Pancreas (tissue), 10 donors: ENCODE data around the gene BRCA2. TPM values are rescaled to one million over a fixed set of nuclear protein-coding genes. Genes with fewer than 3 reads are reported as not detected.

Experiments
- ATAC-seq, 4 donors: fragments of 200-7000 bp; cut with Tn5 transposase; one replicate each; pipeline versions ENCODE4 v1.8.0 to v1.9.1; 2020; ENCODE audit warnings: mild to moderate bottlenecking in 4 of 4, moderate library complexity in 4 of 4
- DNase-seq, 6 donors: peaks; one replicate each; pipeline ENCODE4 v3.0.0-alpha.2; 2020
- FAIRE-seq: peaks from 2 replicates; lab custom pipeline; 2012; peaks lifted over from hg19 to GRCh38; lab: Jason Lieb, UNC
- H3K27ac ChIP-seq, 4 donors: fragments of 200-600 bp; sonication (generic); 1 replicate in 3 of 4; 2 replicates in 1 of 4; pipeline versions ENCODE4 v1.5.0 to v1.8.0; 2020
- H3K27me3 ChIP-seq, 4 donors: fragments of 200-600 bp; one replicate each; pipeline ENCODE4 v1.8.0; 2021
- H3K36me3 ChIP-seq, 3 donors: fragments of 200-600 bp; sonication (generic) in 1 of 3; one replicate each; pipeline versions ENCODE4 v1.5.0 to v1.8.0; 2020 to 2021
- H3K4me1 ChIP-seq, 3 donors: fragments of 200-600 bp; one replicate each; pipeline ENCODE4 v1.8.0; 2021
- H3K4me3 ChIP-seq, 4 donors: fragments of 200-600 bp; sonication (generic) in 2 of 4; one replicate each; pipeline versions ENCODE4 v1.5.0 to v1.8.0; 2020 to 2021
- H3K9me3 ChIP-seq, 4 donors: fragments of 200-600 bp; one replicate each; pipeline ENCODE4 v1.8.0; 2021
- WGBS, 2 donors: extraction: QIAGEN DNeasy Blood & Tissue Kit; methylation state at CpG; one replicate each; pipeline ENCODE4 v1.1.7; 2013; 5-methylcytosine and 5-hydroxymethylcytosine counted together
- intact Hi-C, 3 donors: fragments of 100-400 bp; cut with DNase I; formaldehyde crosslinking; loops; one replicate each; pipeline versions ENCODE4 v1.11.1 to v1.14.2; 2022
- polyA plus RNA-seq, 2 donors: library from polyadenylated mRNA; stranded (reverse); fragments of 200-250 nt; gene quantifications; one replicate each; pipeline ENCODE4 v1.2.3, GENCODE V29; 2013
- total RNA-seq, 6 donors: library from RNA; stranded (reverse); fragmentation: NEBNext Ultra II Directional in 4 of 6; extraction: Animal tissue kit (Norgen Biotek cat#: 25700) in 4 of 6; gene quantifications; one replicate each; pipeline versions ENCODE4 v1.2.1 to v1.2.4, GENCODE V29; 2021 to 2023
- TF ChIP-seq, protein P1 (sequence below), 4 donors: fragments of 200-600 bp; sonication (generic) in 3 of 4; IDR thresholded peaks; one replicate each; pipeline versions ENCODE4 v1.5.0 to v1.8.0; 2021; ENCODE audit warnings: antibody characterized with exemption in 4 of 4
- donor health status: healthy with polysubstance abuse.
- donor health status: DM: no; HTN: no; CAD: no; lungs with moderate emphysema.
- donor health status: DM: no; HTN: no; CAD: no.
- donor health status: control.
- donor health status: control.
- donor health status: Bipolar disorder and iron deficiency.
- donor health status: DM: yes; HTN: yes; CAD: no.
- donor health status: DM: no; HTN: no; CAD: no.
- donor health status: DM: no; HTN: no; CAD: no.
- donor health status: DM: yes; HTN: yes; CAD: no.

The BRCA2 gene
- total and polyA plus RNA-seq, 8 donors = 0.07 to 1.4 (median 0.76) TPM

DNA sequence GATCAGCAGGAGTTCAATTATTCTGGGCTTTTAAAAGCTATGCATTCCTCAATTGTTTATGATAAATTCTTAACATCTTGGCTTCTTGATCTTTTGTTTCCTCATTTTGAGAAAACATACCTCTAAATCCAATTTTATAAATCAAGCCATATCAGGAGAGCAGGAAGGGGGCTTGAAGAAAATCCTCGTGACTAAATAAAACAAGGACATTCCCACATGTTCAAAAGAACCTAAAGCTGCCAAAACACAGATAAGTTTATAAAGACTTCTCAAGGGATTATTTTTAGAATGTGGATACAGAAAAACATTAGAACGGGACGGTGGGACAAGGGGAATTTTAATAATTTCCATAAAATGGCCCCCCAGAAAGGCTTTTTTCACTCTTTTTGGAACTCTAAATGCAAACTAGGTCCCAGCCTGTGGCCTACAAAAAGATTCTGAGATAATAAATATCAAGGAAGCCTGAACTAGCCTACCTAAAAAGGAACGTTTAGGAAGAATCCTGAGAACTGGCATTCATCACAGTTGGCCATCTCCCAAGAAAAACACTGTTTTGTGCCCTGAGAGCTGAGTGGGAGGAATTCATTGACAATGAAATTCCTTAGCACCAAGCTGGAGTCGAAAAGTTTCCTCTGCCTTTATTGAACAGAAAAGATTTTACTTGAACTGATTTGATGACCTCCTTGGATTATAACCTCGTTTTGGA is 30.2 kb upstream of the BRCA2 start:
- no peaks in the 10 kb centered on the region for H3K27me3 ChIP-seq
- TF ChIP-seq, protein P1, sequence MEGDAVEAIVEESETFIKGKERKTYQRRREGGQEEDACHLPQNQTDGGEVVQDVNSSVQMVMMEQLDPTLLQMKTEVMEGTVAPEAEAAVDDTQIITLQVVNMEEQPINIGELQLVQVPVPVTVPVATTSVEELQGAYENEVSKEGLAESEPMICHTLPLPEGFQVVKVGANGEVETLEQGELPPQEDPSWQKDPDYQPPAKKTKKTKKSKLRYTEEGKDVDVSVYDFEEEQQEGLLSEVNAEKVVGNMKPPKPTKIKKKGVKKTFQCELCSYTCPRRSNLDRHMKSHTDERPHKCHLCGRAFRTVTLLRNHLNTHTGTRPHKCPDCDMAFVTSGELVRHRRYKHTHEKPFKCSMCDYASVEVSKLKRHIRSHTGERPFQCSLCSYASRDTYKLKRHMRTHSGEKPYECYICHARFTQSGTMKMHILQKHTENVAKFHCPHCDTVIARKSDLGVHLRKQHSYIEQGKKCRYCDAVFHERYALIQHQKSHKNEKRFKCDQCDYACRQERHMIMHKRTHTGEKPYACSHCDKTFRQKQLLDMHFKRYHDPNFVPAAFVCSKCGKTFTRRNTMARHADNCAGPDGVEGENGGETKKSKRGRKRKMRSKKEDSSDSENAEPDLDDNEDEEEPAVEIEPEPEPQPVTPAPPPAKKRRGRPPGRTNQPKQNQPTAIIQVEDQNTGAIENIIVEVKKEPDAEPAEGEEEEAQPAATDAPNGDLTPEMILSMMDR (IDR thresholded peaks at IDR 0.05) = no peak
- intact Hi-C loops = no loop called here
- peaks cover 0 to 6% (median 0%) of the 10 kb centered on the region in 3 donors for H3K4me1 ChIP-seq
- ATAC-seq = peak in 3 of 4 donors; percentile 55 to 75 (median 64)
- H3K4me3 ChIP-seq = no peak overlapping the region
- peaks cover 0 to 6% (median 0%) of the 10 kb centered on the region in 3 donors for H3K36me3 ChIP-seq
- H3K9me3 ChIP-seq = no peaks in the 10 kb centered on the region
- WGBS, 2 donors = 21 to 24% methylated on average over 6 of the region's 6 CpGs
- no peak for FAIRE-seq
- peak overlapping the region in 2 of 4 donors; percentile 20 to 31 for H3K27ac ChIP-seq
- DNase-seq = peak in 1 of 6 donors; percentile 20

GRCh38 chr13:32285633-32285965 is 29.7 kb upstream of the BRCA2 start:
- intact Hi-C loops = no loop called here
- Histone ChIP-seq H3K27ac (peak overlapping the region in 1 of 4 donors; percentile 20), H3K27me3 (no peaks in the 10 kb centered on the region), H3K36me3 (peaks cover 0 to under 1% (median 0%) of the 10 kb centered on the region in 3 donors), H3K9me3 (no peaks in the 10 kb centered on the region), H3K4me1 (peaks cover 0 to 6% (median 0%) of the 10 kb centered on the region in 3 donors), H3K4me3 (no peak overlapping the region)
- WGBS, 2 donors = 60 to 64% methylated on average over 4 of the region's 4 CpGs
- FAIRE-seq = no peak
- no peak for ATAC-seq
- TF ChIP-seq, protein P1 (IDR thresholded peaks at IDR 0.05) = no peak
- no peak for DNase-seq

- H3K9me3 ChIP-seq = no peaks in the 10 kb centered on the region
- no peak for DNase-seq
- TF ChIP-seq, protein P1 (IDR thresholded peaks at IDR 0.05) = no peak
- H3K27me3 ChIP-seq = no peaks in the 10 kb centered on the region
- no peaks in the 10 kb centered on the region for H3K4me1 ChIP-seq
- ATAC-seq = no peak
- H3K27ac ChIP-seq = no peak overlapping the region
- H3K4me3 ChIP-seq = no peak overlapping the region
- H3K36me3 ChIP-seq = peaks cover 0 to 13% (median 3%) of the 10 kb centered on the region in 3 donors
- 84 to 91% methylated on average over 2 of the region's 2 CpGs for WGBS, 2 donors
- intact Hi-C loops = no loop called here
- no peak for FAIRE-seq
Observed at GRCh38 chr13:32297206-32297605, 18.1 kb upstream of the BRCA2 start.

DNA sequence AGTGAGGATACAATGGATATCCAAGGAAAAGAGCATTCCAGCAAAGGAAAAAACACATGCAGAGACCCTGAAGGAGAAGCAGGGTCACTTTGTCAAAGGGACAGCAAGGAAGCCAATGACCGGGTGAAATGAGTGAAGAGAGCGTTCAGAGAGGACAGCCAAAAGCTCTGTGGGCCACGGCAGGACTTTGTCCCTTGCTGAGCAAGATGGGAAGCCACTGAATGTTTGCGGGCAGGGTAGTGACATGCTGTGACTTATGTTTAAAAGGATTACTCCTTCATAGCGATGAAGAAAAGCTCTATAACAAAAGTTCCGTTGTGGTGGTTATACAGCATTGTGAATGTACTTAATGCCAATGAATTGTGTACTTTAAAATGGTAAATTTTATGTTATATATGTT is 16.6 kb upstream of the BRCA2 start:
- FAIRE-seq = no peak

More for the DNA sequence above, 16.6 kb upstream of the BRCA2 start:
- intact Hi-C loops = no loop called here
- Histone ChIP-seq H3K9me3 (no peaks in the 10 kb centered on the region), H3K27me3 (no peaks in the 10 kb centered on the region), H3K4me1 (no peaks in the 10 kb centered on the region), H3K36me3 (peaks cover 0 to 13% (median 3%) of the 10 kb centered on the region in 3 donors), H3K4me3 (no peak overlapping the region), H3K27ac (no peak overlapping the region)
- DNase-seq (no peak), ATAC-seq (no peak)
- TF ChIP-seq, protein P1 (IDR thresholded peaks at IDR 0.05) = no peak
- 92 to 97% methylated on average over 6 of the region's 6 CpGs for WGBS, 2 donors
